Spleen (tissue), 7 donors: Measurements from ENCODE around the gene MOG.

Source experiments
- POLR2A ChIP-seq, 3 donors: fragments of 450-650 bp; IDR thresholded peaks; one replicate each; pipeline ENCODE4 v1.5.1; 2017; ENCODE audit warnings: antibody characterized with exemption in 3 of 3, mild to moderate bottlenecking in 1 of 3
- POLR2AphosphoS5 ChIP-seq, 3 donors: sonication (generic); formaldehyde crosslinking; IDR thresholded peaks; one replicate each; pipeline ENCODE4 v1.5.1; 2017; ENCODE audit warnings: antibody characterized with exemption in 3 of 3
- TF ChIP-seq, protein P1 (sequence below), 11 experiments: fragments of 200-600 bp in 7 of 11; fragments of 450-650 bp in 4 of 11; sonication (generic) in 4 of 11; IDR thresholded peaks in 8 of 11; conservative IDR thresholded peaks in 3 of 11; 1 replicate in 7 of 11; 2 replicates in 4 of 11; pipeline versions ENCODE4 v1.4.0 to v1.8.0; 2016 to 2021; ENCODE audit warnings: antibody characterized with exemption in 11 of 11, inconsistent platforms in 4 of 11, mild to moderate bottlenecking in 1 of 11
- donor health status: DM: no; HTN: no; CAD: no; lungs with moderate emphysema.
- donor health status: DM: no; HTN: no; CAD: no.
- donor health status: DM: no; HTN: no; CAD: no.

DNA sequence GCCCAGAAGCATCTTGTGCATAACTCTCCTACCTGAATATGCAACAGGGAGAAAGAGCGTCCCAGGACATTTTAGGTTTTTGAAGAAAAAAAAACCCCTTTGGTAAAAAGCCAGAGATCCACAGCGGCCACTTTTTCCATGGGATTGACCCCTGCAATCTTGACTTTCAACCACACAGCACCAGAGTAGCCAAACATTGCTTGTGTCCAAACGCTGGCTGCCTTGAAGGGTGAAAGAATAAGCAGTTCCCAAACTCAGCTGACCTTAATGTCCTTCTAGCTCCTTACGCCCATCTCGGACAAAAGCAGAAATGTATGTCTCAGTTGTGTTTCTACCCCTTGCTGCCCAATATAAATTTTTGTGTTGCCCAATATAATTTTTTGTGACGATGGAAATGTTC, 1.2 kb upstream of the MOG start:
- no peak for TF ChIP-seq POLR2A (IDR thresholded peaks at IDR 0.05)
- TF ChIP-seq POLR2AphosphoS5 (IDR thresholded peaks at IDR 0.05): no peak
- TF ChIP-seq, protein P1, sequence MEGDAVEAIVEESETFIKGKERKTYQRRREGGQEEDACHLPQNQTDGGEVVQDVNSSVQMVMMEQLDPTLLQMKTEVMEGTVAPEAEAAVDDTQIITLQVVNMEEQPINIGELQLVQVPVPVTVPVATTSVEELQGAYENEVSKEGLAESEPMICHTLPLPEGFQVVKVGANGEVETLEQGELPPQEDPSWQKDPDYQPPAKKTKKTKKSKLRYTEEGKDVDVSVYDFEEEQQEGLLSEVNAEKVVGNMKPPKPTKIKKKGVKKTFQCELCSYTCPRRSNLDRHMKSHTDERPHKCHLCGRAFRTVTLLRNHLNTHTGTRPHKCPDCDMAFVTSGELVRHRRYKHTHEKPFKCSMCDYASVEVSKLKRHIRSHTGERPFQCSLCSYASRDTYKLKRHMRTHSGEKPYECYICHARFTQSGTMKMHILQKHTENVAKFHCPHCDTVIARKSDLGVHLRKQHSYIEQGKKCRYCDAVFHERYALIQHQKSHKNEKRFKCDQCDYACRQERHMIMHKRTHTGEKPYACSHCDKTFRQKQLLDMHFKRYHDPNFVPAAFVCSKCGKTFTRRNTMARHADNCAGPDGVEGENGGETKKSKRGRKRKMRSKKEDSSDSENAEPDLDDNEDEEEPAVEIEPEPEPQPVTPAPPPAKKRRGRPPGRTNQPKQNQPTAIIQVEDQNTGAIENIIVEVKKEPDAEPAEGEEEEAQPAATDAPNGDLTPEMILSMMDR (IDR thresholded peaks at IDR 0.05 in 8 of 11, conservative IDR thresholded peaks at IDR 0.05 in 3 of 11): no peak
